NCI-H1436 (cell line): ENCODE data around the gene SDHA.
"Not testable (repeated sequence)": the region's sequence is repeated elsewhere in the genome, so short reads cannot be mapped to it uniquely, and the experiment has no call there.

Source experiments
- DNase-seq: peaks from one replicate; lab custom pipeline; 2025; lab: John Stamatoyannopoulos, UW

Gene SDHA

DNA sequence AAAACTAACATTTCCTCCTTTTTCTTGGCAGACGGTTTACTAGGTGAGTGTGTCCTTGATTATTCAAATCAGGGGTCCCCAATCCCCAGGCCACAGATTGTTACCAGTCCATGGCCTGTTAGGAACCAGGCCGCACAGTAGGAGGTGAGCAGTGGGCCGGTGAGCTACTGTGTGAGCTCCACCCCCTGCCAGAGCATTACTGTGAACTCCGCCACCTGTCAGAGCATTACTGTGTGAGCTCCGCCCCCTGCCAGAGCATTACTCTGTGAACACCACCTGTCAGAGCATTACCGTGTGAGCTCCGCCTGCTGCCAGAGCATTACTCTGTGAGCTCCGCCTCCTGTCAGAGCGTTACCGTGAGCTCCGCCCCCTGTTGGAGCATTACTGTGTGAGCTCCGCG, 39.0 kb downstream of the SDHA start:
- no peak for DNase-seq

DNA sequence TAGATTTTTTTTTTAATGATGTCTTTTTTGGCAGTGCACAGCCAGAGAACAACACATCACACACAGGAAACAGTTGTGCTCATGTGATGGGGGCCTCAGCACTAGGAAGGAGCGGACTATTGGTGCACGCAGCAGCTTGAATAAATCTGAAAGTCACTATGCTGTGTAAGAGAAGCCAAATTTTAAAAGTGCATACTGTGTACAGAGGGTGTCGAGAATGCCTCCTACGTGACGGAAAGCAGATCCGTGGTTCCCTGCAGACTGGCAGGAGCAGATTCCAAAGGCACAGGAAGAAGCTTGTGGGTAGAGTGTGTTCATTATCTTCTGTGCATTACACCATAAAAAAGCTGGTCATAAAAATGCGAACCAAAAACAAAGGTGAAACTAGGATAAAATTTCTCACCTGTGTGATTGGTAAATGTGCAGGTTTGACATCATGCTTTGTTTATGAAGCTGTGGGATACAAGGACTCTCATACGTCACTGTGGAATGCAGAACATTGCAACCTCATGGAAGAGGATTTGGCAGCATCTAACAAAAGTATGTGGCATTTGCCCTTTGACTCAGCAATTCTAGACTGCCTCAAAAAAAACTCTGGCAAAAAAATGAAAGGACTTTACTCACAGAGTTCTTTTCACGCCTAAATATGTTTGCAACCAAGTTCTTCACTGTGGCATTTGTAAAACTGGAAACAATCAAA, 45.3 kb downstream of the SDHA start:
- not testable (repeated sequence) for DNase-seq

DNA sequence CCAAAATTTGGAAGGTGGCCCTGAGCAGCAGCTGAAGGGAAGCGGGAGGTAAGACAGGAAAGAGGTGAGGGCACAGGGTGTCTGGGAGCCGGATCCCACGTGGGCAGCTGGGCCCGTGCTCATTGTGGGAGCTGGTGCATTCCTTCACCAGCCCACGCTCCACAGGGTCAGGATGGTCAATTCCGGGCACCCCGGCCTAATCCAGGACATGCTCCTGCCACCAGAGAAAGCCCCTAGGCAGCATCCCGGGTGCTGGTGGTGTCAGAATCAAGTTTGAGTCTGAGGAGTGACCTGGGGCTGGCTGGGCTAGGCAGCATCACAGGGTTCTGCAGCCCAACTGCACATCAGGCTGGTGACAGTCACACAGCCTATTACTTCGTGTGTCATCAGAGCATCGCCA, 46.2 kb downstream of the SDHA start:
- DNase-seq, result no peak

DNA sequence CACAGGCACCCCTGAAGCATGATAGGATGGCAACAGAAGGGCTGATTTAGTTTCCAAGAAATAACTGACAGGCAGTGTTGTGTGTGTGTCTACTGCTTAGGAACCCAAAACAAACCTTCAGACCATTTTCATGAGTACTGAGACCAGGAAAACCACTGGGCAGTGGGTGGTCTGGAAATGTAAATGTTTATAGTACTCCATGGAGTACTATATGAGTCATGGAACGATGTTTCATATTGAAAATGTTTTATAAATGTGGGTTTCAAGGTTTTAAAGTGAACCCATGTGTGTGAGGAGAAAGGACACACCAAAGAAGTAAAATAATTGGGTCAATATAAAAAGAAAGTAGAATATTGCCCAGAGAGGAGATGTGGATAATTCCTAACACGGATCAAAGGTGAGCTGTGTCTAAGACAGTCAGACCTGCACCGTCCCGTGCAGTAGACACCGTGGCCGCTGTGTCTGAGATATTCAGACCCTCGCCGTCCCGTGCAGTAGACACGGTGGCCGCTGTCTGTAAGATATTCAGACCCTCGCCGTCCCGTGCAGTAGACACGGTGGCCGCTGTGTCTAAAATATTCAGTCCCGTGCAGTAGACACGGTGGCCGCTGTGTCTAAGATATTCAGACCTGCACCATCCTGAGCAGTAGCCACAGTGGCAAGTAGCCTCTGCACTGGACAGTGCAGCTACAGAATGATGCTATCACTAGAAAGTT, 48.3 kb downstream of the SDHA start:
- not testable (repeated sequence) for DNase-seq

DNA sequence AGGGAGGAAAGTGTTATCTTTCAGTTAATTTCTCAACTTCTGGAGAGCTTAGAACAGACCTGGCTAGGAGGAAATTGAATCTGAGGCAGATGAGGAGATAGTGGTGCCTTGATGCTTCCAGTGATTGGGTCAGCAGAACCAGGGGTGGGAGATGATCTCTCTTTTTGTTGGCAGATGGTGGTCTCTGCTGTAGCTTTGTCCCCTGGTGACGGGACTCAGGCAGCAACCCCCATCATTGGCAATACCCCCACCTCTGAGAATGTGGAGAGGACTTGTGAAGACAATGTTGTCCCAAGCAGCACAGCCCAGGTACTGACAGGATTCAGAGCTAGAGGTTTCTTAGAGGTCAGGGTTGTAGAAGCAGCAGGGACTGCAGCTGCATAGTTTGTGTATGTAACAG, 49.6 kb downstream of the SDHA start:
- no peak for DNase-seq

DNA sequence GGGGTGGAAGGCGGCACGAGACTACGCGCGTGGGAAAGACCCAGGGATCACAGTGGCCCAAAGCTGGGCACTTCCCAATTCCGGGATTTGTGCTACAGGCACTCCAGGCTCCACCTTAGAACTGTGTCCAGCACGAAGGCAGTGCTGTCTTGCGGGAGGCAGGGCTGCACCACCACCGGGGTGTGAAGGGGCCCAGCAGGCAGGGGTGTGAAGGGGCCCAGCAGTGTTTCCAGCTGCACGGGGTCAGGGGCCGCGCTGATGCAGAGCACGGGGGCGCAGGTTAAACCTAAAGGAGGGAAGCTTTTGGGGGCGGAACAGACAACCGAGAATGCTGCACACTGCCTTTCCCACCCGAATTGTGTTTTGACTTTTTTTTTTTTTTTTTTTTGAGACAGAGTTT, 52.2 kb downstream of the SDHA start:
- no peak for DNase-seq

DNA sequence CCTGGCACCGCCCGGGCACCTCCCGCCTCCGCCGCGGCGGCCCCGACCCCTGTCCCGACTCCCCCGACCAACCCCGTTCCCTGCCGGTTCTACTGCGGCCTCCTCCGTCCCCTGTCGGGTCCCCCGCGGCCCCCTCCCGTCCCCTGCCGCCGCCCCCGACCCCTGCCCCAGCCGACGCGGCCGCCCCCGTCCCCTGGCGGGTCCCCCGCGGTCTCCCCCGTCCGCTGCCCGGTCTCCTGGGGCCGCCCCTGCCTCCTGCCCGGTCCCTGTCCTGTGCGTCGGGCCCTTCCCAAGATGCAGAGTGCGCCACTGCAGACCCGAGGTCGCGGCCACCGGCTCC, 53.7 kb downstream of the SDHA start:
- not testable (repeated sequence) for DNase-seq

DNA sequence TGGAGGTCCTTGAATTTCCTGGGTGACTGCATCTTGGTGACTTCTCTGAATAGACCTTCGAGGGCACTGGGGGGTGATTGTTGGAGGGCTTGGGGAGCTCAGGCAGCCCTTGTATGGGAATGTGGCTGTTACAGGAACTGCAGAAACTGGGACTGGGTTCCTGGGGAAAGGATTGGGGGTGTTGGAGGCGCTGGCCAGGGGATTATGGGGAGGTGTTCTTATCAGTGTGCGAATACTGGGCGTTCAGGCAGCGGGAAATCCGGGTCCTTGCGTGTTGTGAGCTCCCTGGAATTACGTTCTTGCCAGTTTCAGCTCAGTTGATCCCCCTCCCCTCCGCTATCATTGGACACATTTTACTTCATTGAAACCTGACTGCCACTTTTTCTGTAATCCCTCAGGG, 55.0 kb downstream of the SDHA start:
- not testable (repeated sequence) for DNase-seq

DNA sequence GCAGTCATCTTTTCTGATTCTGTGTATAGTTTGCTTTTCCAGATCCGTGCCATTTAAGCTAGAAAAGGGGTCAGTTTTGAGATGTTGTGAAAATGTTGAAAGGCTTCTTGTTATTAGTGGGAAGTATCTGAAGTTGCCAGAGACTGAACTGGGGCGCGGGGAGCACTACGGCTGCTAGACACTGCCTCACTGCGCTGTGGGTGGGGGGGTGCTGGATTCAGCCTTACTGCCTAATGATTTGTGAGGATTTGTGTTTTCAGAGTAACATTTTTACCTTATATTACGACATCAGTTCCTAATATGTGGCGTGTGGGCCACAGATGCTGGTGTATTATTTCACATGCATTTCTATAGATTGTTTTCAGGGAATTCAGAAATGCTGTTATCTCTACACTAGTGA, 55.4 kb downstream of the SDHA start:
- DNase-seq, result not testable (repeated sequence)

DNA sequence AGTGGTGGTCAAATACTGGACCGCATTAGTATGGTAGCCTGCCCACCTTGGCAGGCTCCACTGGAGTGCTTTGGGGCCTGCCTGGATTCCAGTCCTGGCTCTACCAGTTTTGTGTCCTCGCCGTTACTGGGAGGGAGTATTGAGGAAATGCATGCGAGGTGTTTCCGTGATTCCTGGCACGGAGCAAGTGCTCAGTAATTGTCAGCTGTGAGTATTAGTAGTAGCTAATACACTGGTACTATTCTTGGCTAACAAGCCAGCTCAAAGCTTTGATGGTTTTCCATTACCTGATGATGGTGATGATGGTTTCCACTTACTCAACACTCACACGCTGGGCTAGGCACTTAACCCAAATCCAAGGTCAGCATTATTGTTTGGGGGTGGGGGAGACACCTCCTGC, 56.2 kb downstream of the SDHA start:
- DNase-seq, result not testable (repeated sequence)

DNA sequence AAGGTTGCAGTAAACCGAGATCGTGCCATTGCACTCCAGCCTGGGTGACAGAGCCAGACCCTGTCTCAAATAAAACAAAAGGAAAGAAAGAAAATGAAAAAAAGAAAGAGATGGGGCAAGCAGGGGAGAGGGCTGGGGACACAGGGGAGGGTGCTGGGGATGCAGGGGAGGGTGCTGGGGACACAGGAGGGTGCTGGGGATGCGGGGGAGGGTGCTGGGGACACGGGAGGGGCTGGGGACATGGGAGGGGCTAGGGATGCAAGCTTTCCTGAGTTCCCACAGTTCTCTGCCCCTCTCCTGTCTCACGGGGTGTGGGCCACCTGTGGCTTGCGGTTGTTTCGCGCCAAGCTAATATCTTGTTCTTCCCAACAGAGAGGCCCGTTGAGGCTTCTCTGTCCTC, 60.5 kb downstream of the SDHA start:
- DNase-seq, result no peak

DNA sequence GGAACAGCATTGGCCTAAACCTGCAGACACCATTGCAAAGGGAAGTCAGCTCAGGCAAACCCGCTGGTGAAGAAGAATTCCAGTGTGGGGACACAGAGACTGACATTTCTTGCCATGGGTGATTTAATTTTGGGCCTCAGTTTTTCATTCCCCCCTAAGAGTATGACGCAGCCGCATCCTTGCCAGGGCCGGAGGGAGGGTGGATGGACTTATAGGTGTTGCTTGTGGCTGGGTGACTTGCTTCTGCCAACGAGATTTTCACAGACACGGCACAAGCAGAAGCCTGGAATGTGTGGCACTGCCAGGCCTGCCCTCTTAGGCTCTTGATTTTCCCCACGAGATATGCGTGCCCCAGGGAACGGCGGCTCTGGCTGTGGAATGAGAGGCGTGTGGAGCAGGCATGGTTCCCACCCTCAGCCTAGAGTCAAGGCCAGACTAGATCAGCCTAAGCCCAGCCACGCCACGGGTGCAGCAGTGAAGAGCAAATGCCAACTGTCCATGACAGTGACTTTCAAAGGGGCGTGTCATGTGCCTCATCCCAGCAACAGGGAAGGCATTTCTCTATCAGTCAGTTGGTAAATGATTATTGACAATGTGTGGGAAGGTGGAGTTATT, 61.0 kb downstream of the SDHA start:
- not testable (repeated sequence) for DNase-seq

DNA sequence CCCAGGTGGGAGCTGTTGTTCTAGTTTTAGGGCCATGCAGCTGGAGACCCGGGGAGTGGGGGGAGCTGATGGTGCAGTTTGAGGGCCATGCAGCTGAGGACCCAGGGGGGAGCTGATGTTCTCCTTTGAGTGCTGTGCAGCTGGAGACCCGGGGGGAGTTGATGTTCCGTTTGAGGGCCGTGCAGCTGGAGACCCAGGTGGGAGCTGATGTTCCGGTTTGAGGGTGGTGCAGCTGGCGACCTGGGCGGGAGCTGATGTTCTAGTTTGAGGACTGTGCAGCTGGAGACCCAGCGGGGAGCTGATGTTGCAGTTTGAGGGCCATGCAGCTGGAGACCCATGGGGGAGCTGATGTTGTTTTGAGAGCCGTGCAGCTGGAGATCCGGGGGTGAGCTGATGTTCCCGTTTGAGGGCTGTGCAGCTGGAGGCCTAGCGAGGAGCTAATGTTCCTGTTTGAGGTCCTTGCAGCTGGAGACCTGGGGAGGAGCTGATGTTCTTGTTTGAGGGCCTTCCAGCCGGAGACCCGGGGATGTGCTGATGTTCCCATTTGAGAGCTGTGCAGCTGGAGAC, 68.0 kb downstream of the SDHA start:
- no peak for DNase-seq

DNA sequence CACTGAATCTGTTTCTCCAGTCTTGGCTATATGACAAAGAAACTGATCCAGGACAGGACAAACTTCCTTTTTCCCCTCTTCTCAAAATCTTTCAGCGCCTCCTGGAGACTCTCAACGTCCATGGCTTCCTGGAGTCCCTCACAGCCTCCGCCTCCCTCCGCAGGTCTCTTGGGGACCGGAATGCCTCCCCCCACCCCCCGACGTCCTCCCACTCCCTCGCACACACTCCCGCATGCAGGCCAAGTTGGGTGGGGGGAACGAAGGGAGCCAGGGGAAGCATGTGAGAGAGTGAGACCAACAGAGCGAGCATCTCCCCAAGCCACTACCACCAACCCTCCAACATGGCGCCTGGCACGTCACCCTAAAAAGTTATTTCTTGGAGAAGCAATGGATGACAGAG, 72.1 kb downstream of the SDHA start:
- DNase-seq, result not testable (repeated sequence)

DNA sequence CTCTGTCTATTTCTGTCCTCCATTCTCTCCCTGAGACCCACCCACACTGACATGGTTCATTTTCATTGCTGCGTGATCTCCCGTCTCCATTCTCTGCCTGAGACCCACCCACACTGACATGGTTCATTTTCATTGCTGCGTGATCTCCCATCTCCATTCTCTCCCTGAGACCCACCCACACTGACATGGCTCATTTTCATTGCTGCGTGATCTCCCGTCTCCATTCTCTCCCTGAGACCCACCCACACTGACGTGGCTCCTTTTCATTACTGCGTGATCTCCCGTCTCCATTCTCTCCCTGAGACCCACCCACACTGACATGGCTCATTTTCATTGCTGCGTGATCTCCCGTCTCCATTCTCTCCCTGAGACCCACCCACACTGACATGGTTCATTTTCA, 73.2 kb downstream of the SDHA start:
- not testable (repeated sequence) for DNase-seq

DNA sequence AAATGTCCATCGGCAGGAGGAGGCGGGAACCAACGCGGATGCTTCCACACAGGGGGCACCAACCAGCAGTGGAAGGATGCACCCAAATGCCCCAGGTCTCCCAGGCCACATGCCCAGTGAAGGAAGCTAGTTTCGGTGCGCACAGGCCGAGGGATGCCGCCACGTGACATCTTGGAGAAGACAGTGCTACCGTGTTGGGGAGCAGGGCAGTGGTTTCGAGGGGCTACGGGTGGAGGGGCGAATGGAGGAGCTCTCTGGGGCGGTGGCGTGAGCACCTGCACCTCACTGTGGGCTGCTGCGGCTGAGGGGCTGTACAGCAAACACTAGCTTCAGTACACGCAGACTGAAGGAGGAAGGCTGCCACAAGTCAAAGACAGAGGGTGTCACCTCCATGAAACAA, 76.7 kb downstream of the SDHA start:
- not testable (repeated sequence) for DNase-seq

DNA sequence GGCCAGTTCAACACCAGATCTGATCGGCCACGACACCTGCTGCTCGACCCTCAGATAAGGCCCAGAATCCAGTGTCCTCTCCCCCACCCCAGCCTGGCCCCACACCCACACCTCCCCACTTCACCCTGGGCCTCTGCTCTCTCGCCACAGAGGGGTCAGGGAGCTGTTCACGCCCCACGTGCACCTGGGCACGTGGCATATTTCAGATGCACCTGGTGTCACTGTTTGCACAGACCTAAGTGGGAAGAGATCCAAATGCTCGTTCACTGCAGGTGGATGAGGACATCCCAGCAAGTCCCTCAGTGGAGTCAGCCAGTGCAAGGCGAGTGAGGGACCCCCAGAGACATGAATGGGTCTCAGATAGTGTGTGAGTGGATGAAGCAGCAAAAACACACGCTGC, 78.1 kb downstream of the SDHA start:
- not testable (repeated sequence) for DNase-seq

DNA sequence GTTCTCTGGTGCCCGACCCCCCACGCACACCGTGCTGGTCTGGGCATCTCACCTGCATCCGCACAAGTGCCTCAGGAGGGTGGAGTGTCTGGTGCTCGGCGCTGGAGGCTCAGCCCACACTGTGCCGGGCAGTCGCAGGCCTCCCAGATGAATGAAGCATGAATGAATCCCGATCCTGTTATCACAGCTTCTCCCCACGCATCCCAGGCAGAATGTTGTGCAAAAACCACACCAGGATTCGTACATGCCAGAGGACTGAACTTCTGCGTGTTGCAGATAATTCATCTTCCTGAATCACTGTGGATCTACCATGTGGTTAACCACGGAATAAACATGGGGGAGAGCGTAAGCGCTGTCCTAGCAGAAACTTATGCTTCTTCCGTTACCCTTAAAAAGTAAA, 78.8 kb downstream of the SDHA start:
- not testable (repeated sequence) for DNase-seq

DNA sequence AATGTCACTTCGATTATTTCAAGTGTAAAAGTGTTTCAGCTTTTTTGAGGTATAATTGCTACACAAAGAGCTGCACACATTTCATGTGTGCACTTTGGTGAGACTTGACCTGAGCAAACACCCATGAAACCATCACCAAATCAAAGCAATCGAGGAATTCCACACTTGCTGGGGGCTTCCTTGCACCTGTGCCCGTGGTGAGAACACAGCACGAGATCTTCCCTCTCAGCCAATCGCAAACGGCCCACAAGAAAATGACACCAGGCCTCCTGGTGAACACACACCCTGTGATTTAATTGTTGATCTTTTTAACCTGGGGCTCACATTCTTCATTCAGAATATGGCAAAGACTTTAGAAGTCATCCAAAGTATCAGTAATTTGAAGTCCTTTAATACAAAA, 79.3 kb downstream of the SDHA start:
- DNase-seq, result not testable (repeated sequence)

DNA sequence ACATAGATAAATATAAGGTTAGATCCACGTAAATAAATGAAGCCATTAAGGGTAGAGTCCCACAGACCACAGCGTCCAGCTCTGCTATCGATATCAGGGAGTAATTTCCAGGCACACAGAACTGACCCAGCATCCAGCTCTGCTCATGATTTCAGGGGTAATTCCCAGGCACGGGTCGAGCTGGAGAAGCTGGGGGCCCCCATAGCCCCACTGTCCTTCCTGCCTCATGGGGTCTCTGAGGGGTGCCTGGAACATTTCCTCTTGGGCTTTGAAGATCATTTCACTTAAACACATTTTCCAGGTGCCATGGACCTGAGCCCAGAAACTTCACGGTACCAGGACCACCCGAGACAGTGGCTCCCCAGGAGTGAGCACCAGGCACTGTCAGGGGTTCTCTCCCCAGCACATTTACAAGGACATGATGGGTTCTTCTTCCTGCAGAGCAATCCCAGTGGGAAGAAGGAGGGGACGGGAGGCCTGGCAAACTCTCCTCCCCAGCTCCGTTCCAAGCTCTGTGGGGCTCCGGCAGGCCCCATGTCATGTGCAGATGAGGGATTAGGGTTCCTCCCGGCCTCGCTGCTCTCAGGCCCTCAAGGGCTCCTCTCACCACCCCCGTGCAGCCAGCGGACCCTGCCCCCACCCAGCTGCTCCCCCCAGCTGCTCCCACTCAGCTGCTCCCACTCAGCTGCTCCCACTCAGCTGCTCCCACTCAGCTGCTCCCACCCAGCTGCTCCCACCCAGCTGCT, 80.0 kb downstream of the SDHA start:
- not testable (repeated sequence) for DNase-seq

DNA sequence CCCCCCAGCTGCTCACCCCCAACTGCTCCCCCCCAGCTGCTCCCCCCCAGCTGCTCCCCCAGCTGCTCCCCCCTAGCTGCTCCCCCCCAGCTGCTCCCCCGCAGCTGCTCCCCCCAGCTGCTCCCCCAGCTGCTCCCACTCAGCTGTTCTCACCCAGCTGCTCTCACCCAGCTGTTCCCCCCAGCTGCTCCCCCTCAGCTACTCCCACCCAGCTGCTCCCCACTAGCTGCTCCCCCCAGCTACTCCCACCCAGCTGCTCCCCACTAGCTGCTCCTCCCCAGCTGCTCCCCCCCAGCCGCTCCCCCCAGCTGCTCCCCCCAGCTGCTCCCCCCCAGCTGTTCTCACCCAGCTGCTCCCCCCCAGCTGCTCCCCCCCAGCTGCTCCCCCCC, 80.6 kb downstream of the SDHA start:
- no peak for DNase-seq

DNA sequence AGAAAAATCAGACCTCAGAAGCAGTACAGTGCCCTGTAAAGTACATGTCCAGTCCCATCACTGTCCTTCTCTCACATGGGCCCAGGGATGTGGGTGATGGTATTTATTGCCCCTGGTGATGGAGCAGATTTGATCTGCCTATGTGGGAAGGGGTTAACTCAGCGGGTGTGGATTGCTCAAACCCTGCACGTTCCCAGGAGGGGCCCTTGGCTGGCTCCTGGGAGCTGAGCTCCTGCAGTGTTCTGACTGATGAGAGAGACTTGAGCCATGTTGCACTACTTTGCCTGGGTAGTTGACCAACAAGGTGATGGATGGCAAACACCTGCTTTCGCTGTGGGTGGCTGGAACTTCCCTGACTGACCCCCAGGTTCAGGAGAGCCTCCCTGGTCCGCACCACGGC, 81.8 kb downstream of the SDHA start:
- DNase-seq, result not testable (repeated sequence)
